GM18868 (cell line): ENCODE data around the gene ELL2.

Source experiments
- ATAC-seq: cut with Tn5 transposase; IDR thresholded peaks from one replicate; pipeline ENCODE4 v1.9.1; 2021; ENCODE audit warnings: mild to moderate bottlenecking, moderate library complexity; ENCODE audit not compliant: unreplicated experiment

ELL2 gene

GRCh38 chr5:95961617-95962474 is at the start of gene ELL2:
Gene ELL2, minus strand, starts transcription at chr5:95961851. Its CDS starts 130 bp downstream, at chr5:95961721.
- ATAC-seq = peak; percentile 83

GRCh38 chr5:96008987-96009647 is 47.5 kb upstream of the ELL2 start:
- ATAC-seq = no peak

- no peak for ATAC-seq
Measured at GRCh38 chr5:96008487-96008886, 46.8 kb upstream of the ELL2 start.

- ATAC-seq = no peak
Measured at GRCh38 chr5:96007051-96007450, 45.4 kb upstream of the ELL2 start.

GRCh38 chr5:96006291-96006690 is 44.6 kb upstream of the ELL2 start:
- no peak for ATAC-seq

- ATAC-seq = no peak
Measured at GRCh38 chr5:96004754-96005153, 43.1 kb upstream of the ELL2 start.

- no peak for ATAC-seq
Measured at GRCh38 chr5:96004087-96004486, 42.4 kb upstream of the ELL2 start.

- ATAC-seq = no peak
Measured at GRCh38 chr5:96001262-96001661, 39.6 kb upstream of the ELL2 start.

GRCh38 chr5:96000308-96000707 is 38.7 kb upstream of the ELL2 start:
- ATAC-seq = no peak

GRCh38 chr5:95996904-95997723 is 35.5 kb upstream of the ELL2 start:
- no peak for ATAC-seq

- ATAC-seq = no peak
Measured at GRCh38 chr5:95995962-95996489, 34.4 kb upstream of the ELL2 start.

- no peak for ATAC-seq
Measured at GRCh38 chr5:95993776-95994175, 32.1 kb upstream of the ELL2 start.

GRCh38 chr5:95993266-95993665 is 31.6 kb upstream of the ELL2 start:
- no peak for ATAC-seq

GRCh38 chr5:95989283-95990048 is 27.8 kb upstream of the ELL2 start:
- no peak for ATAC-seq

GRCh38 chr5:95988877-95989276 is 27.2 kb upstream of the ELL2 start:
- no peak for ATAC-seq

GRCh38 chr5:95988094-95988493 is 26.4 kb upstream of the ELL2 start:
- ATAC-seq = no peak

- ATAC-seq = no peak
Measured at GRCh38 chr5:95986937-95987520, 25.4 kb upstream of the ELL2 start.

- no peak for ATAC-seq
Measured at GRCh38 chr5:95986001-95986400, 24.4 kb upstream of the ELL2 start.

GRCh38 chr5:95985249-95985648 is 23.6 kb upstream of the ELL2 start:
- no peak for ATAC-seq

GRCh38 chr5:95984287-95984938 is 22.8 kb upstream of the ELL2 start:
- no peak for ATAC-seq
